CD4-positive, alpha-beta T cell treated with Interferon alpha-2 for 1 hour (primary cell): Measurements from ENCODE around the gene ZMIZ1.
A peak's percentile ranks its signal among the peaks of the same experiment; 100 is the strongest.
"Not testable (repeated sequence)": the region's sequence is repeated elsewhere in the genome, so short reads cannot be mapped to it uniquely, and the experiment has no call there.

ENCODE experiments used
- DNase-seq, 2 donors: peaks; one replicate each; pipeline ENCODE4 v3.0.0-alpha.2; 2020 to 2022

Gene ZMIZ1

DNA sequence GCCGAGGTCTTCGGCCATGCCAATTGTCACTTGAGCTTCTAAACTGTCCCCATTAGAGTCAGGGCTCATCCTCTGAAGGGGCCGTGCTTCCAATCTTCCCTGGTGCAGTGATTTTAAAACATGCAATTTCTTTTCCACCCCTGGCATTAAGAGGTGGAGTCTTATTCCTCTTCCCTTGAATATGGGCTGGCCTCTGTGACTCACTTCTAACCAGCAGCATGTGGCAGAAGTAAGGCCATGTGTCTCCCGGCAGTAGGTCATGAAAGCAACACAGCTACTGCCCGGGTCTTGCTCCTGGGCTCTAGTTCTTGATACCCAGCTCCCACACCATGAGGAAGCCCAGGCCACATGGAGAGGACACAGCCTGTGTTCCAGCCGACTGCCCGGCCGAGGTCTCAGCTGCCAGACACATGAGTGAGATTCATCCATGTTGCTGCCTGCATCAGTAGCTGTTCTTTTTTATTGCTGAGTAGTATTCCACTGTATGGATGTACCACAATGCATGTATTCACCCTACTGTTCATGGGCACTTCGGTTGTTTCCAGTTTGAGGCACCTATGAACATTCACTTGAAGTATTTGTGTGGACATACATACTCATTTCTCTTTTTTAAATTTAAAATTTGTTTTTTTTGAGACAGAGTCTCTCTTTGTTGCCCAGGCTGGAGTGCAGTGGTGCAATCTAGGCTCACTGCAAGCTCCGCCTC, 264.0 kb downstream of the ZMIZ1 start:
- DNase-seq = not testable (repeated sequence)

GRCh38 chr10:79333513-79333912, 264.7 kb downstream of the ZMIZ1 start:
- no peak for DNase-seq

GRCh38 chr10:79334573-79334972, 265.8 kb downstream of the ZMIZ1 start:
- no peak for DNase-seq

DNA sequence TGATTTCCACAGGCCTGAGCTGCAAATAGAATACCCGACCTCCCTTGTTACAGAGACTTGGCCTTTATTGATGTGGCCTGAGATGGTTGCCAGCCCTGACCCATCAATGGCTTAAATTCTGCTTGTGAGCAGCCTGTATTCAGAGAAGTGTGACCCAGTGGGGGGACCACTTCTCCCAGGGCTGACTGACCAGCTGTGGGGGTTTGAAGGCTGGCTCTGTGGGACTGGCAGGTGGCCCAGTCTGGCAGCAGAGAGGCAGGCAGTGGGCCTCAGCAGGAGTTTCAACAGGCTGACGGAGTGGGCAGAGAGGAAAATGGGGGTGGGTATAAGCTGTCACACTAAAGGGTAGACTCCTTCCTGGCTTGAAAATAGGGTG, 266.3 kb downstream of the ZMIZ1 start:
- DNase-seq = no peak

DNA sequence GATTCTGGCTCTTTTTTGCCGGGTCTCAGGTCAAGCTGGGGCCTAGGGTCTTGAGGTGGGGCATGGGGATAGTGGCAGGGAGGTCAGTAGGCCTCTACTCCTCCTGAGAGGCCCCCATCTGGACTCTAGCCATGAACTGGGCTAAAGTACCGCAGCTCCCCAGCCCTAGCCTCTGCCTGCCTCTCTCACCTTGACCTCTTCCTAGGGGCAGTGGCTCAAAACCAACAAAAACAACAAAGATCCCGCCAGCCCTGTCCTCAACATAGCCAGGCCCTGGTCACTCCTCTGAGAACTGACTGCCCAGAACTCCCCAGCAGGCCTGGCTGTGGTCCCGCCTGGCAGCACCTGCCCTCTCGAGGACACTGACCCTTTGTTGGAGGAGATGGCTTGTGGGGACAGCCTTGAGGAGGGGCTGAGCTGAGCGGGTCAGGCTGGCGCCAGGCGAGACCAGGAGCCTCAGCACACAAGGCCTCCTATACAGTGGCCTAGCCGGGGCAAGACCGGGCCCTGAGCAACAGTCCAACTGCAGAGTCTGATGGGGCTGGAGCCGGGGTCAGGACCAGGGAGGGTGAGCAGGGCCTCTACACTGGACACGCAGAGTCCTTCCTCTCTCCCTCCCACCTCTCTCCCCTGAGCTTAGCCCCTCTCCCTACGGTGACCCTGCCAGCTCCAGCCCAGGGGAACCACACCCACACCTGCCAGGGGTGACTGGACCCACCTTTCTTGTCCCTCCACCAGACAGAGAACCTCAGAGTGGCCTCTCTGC, 266.9 kb downstream of the ZMIZ1 start:
- no peak for DNase-seq

- no peak for DNase-seq
These were observed 267.5 kb downstream of the ZMIZ1 start for GRCh38 chr10:79336276-79336675.

- DNase-seq = no peak
These were observed 268.0 kb downstream of the ZMIZ1 start for GRCh38 chr10:79336739-79337138.

GRCh38 chr10:79337783-79338469, 269.2 kb downstream of the ZMIZ1 start:
- not testable (repeated sequence) for DNase-seq

DNA sequence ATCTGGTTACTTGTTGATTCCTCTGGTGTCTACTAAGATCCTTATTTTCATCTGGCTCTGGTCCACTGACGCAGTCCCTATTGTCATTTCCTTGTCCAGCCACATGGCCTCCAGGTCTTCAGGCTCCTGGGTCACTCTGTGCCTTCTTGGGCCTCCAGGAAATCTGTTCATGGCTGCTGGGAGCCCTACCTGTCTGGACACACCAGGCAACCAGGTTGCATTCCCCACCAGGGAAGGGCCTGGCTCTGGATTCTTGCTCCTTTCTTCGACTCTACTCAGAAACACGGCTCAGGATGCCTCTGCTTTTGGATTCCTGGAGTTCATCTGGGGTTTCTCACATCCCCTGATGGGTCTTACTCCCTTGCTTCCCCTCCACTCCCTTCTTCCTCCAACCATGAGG, 270.5 kb downstream of the ZMIZ1 start:
- no peak for DNase-seq

- no peak for DNase-seq
These were observed 272.0 kb downstream of the ZMIZ1 start for GRCh38 chr10:79340646-79341244.

GRCh38 chr10:79342295-79342761, 273.6 kb downstream of the ZMIZ1 start:
- no peak for DNase-seq

GRCh38 chr10:79342811-79343561, 274.2 kb downstream of the ZMIZ1 start:
- no peak for DNase-seq

- no peak for DNase-seq
These were observed 275.9 kb downstream of the ZMIZ1 start for GRCh38 chr10:79344502-79345195.

- DNase-seq = no peak
These were observed 276.7 kb downstream of the ZMIZ1 start for GRCh38 chr10:79345241-79346011.

- DNase-seq = no peak
These were observed 277.2 kb downstream of the ZMIZ1 start for GRCh38 chr10:79346012-79346340.

DNA sequence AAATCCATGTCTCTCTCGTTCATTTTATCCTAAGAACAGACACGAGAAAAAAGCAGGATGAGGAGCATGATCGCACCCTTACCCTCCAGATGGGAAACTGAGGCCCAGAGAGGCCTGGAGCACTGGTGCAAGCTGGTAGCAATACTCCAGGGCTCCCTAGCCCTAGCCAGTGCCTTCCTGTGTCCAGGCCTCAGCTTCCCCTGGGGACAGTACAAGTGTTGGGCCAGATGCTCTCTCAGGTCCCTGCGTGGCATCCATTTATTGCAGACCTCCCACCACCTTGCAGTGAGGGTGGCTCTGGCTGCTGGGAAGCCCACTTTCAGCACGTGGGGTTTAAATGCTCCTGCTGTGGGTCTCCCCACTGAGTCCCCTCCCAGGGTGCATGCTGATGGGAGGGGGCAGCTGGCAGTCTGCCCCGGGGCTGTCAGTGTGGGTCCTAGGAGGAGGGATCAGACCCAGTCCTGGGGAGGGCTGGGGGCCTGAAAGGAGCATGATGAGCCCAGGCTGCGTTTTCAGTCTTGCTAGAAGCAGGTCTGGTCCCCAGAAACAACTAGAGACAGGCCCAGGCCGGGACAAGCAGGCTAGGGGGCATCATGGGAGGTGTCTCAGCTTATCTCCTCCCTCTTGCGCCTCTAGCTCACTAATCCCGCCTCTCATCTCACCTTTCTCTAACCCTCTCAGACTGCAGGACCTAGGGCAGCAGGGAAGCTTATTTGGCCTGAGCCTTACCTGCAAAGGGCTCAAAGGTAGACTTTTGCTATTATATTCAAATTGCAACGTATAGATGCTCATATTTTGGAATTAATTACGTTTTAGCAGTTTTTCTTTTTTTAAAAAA, 277.8 kb downstream of the ZMIZ1 start:
- DNase-seq = no peak

GRCh38 chr10:79347226-79347893, 278.6 kb downstream of the ZMIZ1 start, which contains the start of gene PPIF:
TSS of gene PPIF (plus strand) at chr10:79347469. CDS start at chr10:79347549, 80 bp downstream.
- peak; percentile 92 to 93 for DNase-seq

- DNase-seq = peak; percentile 83 to 85
These were observed 279.3 kb downstream of the ZMIZ1 start for GRCh38 chr10:79347894-79348639.

DNA sequence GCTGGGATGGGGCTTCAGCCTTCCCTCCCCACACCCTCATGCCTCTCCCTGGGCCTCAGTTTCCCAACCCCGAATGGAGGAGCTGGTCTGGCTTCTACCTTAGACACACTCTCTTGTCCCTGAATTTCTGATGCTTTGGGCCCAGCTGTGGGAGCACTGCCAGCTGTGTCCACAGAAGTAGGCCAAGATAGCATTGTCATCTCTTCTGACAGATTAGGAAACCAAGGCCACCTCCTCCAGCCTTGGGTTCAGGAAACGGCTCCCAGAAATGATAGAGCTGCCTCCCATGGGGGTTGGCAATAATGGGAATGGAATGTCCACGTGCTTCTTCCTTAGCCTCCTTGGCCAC, 279.8 kb downstream of the ZMIZ1 start:
- no peak for DNase-seq
